ENCODE measurements around the gene ABCG1. TPM values are rescaled to one million over a fixed set of nuclear protein-coding genes. Genes with fewer than 3 reads are reported as not detected.

Gene ABCG1
- total and polyA plus RNA-seq, 2 donors (not counting 3 experiments of a cell fraction or from before 2014, with no cell fraction given): 6.7 to 19.6 TPM

GRCh38 chr21:42300956-42301355, 82.0 kb downstream of the ABCG1 start:
- no peak overlapping the region for H2AFZ ChIP-seq (ENCODE audit: low read depth, low read length)
- H3K9me1 ChIP-seq (replicated peaks; ENCODE audit: control insufficient read depth, extremely low read depth, insufficient read depth, low read length): no peaks in the 10 kb centered on the region
- no peak overlapping the region for H3K27ac ChIP-seq (ENCODE audit: insufficient read depth, low read depth, low read length)
- no peak overlapping the region for H3K9ac ChIP-seq (replicated peaks; ENCODE audit: extremely low read depth, insufficient read depth, low read length)
- H3K4me2 ChIP-seq (ENCODE audit: insufficient read depth, low read length): no peak overlapping the region
- dilution Hi-C loops (cut with MboI; ENCODE audit: extremely low pct_ligation_motif_present, low sequenced_read_pairs): no loop called here
- no peaks in the 10 kb centered on the region for H3K27me3 ChIP-seq (ENCODE audit: control insufficient read depth in 2 of 2, insufficient read depth in 2 of 2, low read length in 2 of 2)
- POLR2A ChIA-PET: no interaction called here
- H3K36me3 ChIP-seq (ENCODE audit: control insufficient read depth in 2 of 2, extremely low read depth in 1 of 2, insufficient read depth in 2 of 2, low read length in 2 of 2): no peaks in the 10 kb centered on the region
- no peaks in the 10 kb centered on the region for H4K20me1 ChIP-seq (replicated peaks; ENCODE audit: control insufficient read depth, extremely low read depth, insufficient read depth, low read length)
- peaks cover 10% of the 10 kb centered on the region for H3K4me1 ChIP-seq (ENCODE audit: control insufficient read depth, extremely low read depth, insufficient read depth, low read length)
- no peaks in the 10 kb centered on the region for H3K9me3 ChIP-seq (replicated peaks; ENCODE audit: control insufficient read depth, insufficient read depth, low read length)
- no peak overlapping the region for H3K4me3 ChIP-seq (replicated peaks in 1 of 3; ENCODE audit: insufficient read depth in 1 of 3, low read depth in 1 of 3, low read length in 3 of 3)
- DNase-seq (ENCODE audit: low read depth, low spot score) (no peak), FAIRE-seq (no peak)
- no TSS peak for BruUV-seq (replicated peaks)
- no peaks in the 10 kb centered on the region for H3K79me2 ChIP-seq (ENCODE audit: control insufficient read depth, insufficient read depth, low read length)
- CTCF ChIA-PET: interaction anchor here (0.8 to 2.4 kb wide), 4 partner anchors 10 to 43 kb away, joined by 3 to 18 read pairs (median 4); no protein-coding TSS in a partner anchor
- intact Hi-C loops (cut with micrococcal nuclease): no loop called here
- TF ChIP-seq FOS (IDR thresholded peaks at IDR 0.05; ENCODE audit: borderline replicate concordance, insufficient read depth, low read length) (no peak), POLR2A (IDR thresholded peaks at IDR 0.05; ENCODE audit: low read depth, low read length) (no peak), GATA2 (IDR thresholded peaks at IDR 0.05; ENCODE audit: insufficient read depth, insufficient read length, low read depth, low read length) (no peak), MAX (IDR thresholded peaks at IDR 0.05; ENCODE audit: insufficient read depth, insufficient read length) (no peak), POLR2AphosphoS5 (IDR thresholded peaks at IDR 0.05; ENCODE audit: insufficient read depth, low read depth, low read length) (no peak), MYC (IDR thresholded peaks at IDR 0.05; ENCODE audit: low read depth, low read length) (no peak), JUN (IDR thresholded peaks at IDR 0.05; ENCODE audit: borderline replicate concordance, insufficient read depth, insufficient read length, low read depth) (no peak), EZH2 (IDR thresholded peaks at IDR 0.05; ENCODE audit: borderline replicate concordance, low read depth, low read length, severe bottlenecking) (no peak)
- TF ChIP-seq, protein P1, sequence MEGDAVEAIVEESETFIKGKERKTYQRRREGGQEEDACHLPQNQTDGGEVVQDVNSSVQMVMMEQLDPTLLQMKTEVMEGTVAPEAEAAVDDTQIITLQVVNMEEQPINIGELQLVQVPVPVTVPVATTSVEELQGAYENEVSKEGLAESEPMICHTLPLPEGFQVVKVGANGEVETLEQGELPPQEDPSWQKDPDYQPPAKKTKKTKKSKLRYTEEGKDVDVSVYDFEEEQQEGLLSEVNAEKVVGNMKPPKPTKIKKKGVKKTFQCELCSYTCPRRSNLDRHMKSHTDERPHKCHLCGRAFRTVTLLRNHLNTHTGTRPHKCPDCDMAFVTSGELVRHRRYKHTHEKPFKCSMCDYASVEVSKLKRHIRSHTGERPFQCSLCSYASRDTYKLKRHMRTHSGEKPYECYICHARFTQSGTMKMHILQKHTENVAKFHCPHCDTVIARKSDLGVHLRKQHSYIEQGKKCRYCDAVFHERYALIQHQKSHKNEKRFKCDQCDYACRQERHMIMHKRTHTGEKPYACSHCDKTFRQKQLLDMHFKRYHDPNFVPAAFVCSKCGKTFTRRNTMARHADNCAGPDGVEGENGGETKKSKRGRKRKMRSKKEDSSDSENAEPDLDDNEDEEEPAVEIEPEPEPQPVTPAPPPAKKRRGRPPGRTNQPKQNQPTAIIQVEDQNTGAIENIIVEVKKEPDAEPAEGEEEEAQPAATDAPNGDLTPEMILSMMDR (IDR thresholded peaks at IDR 0.05; ENCODE audit: extremely low read depth in 1 of 2, insufficient read depth in 1 of 2, low read depth in 1 of 2, low read length in 2 of 2): no peak

Measured in endothelial cell of umbilical vein (primary cell).